K562 (cell line): ENCODE data around the gene ENDOV. TPM values are rescaled to one million over a fixed set of nuclear protein-coding genes. Genes with fewer than 3 reads are reported as not detected.
"Not testable (repeated sequence)": the region's sequence is repeated elsewhere in the genome, so short reads cannot be mapped to it uniquely, and the experiment has no call there.

Source experiments
- ATAC-seq: fragments of 200-7000 bp; cut with Tn5 transposase; 3 replicates; pipeline ENCODE4 v1.9.1; 2020; ENCODE audit warnings: moderate library complexity
- BruUV-seq: library from RNA; stranded (reverse); fragments of 400-500 nt; replicated peaks from 2 replicates; lab custom pipeline; 2021; lab: Mats Ljungman, UMichigan
- CTCF ChIA-PET: fragments of 300-600 bp; formaldehyde crosslinking; extraction: SDS; loops from one replicate; lab custom pipeline; 2021; ENCODE audit warnings: low intra/inter-chr PET ratio; lab: Yijun Ruan, JAX
- POLR2A ChIA-PET: fragments of 300-600, 350-650 bp; sonication (Branson Sonifier 250); formaldehyde crosslinking; extraction: SDS; loops from one replicate; lab custom pipeline; 2021; ENCODE audit warnings: antibody characterized with exemption, inconsistent platforms; lab: Yijun Ruan, JAX
- DNase-seq, 4 experiments: peaks; one replicate each; pipeline versions ENCODE4 v3.0.0 to v3.0.0-alpha.2; 2011 to 2018; ENCODE audit warnings: low spot score in 3 of 4, mixed read lengths in 3 of 4; ENCODE audit errors: extremely low read depth in 1 of 4
- FAIRE-seq: peaks from 2 replicates; lab custom pipeline; 2011; peaks lifted over from hg19 to GRCh38; lab: Jason Lieb, UNC
- H2AFZ ChIP-seq: 2 replicates; pipeline ENCODE4 v1.6.0; 2011; ENCODE audit warnings: low read depth, low read length, control low read depth, inconsistent platforms
- H3K27ac ChIP-seq: fragments of 200-600 bp; 3 replicates; pipeline ENCODE4 v1.8.0; 2011; ENCODE audit warnings: low read depth, mild to moderate bottlenecking, control low read depth, inconsistent platforms, low read length, moderate library complexity, mixed read lengths; ENCODE audit errors: extremely low read depth
- H3K27me3 ChIP-seq, 2 experiments: fragments of 300-600 bp in 1 of 2; 2 replicates in 1 of 2; 3 replicates in 1 of 2; pipeline versions ENCODE4 v1.6.0 to v1.8.0; 2011; ENCODE audit warnings: inconsistent platforms in 2 of 2, low read length in 2 of 2, mild to moderate bottlenecking in 1 of 2, mixed read lengths in 1 of 2, moderate library complexity in 1 of 2; ENCODE audit not compliant: control insufficient read depth in 2 of 2, insufficient read depth in 2 of 2
- H3K36me3 ChIP-seq: fragments of 300-600 bp; 3 replicates; pipeline ENCODE4 v1.8.0; 2011; ENCODE audit warnings: mild to moderate bottlenecking, low read length, inconsistent platforms; ENCODE audit not compliant: control insufficient read depth, insufficient read depth
- H3K4me1 ChIP-seq, 2 experiments: fragments of 200-600 bp in 1 of 2; replicated peaks in 1 of 2; 2 replicates in 1 of 2; 3 replicates in 1 of 2; pipeline versions ENCODE4 v1.5.1 to v1.8.0; 2011; ENCODE audit warnings: inconsistent platforms in 2 of 2, low read length in 2 of 2, mild to moderate bottlenecking in 1 of 2, mixed read lengths in 1 of 2, moderate library complexity in 1 of 2; ENCODE audit not compliant: control insufficient read depth in 2 of 2, insufficient read depth in 2 of 2
- H3K4me2 ChIP-seq: 2 replicates; pipeline ENCODE4 v1.6.1; 2011; ENCODE audit warnings: low read length, control low read depth, inconsistent platforms, mixed read lengths; ENCODE audit not compliant: insufficient read depth
- H3K4me3 ChIP-seq: fragments of 200-600 bp; sonication (generic), shearing (Covaris generic); 2 replicates; pipeline ENCODE4 v1.5.1; 2016; ENCODE audit warnings: control low read depth, inconsistent platforms
- H3K79me2 ChIP-seq: fragments of 200-600 bp; 3 replicates; pipeline ENCODE4 v1.8.0; 2011; ENCODE audit warnings: low read length, inconsistent platforms; ENCODE audit not compliant: control insufficient read depth, insufficient read depth
- H3K9ac ChIP-seq, 2 experiments: 2 replicates each; pipeline versions ENCODE4 v1.6.0 to v1.6.1; 2011; ENCODE audit warnings: low read depth in 2 of 2, low read length in 2 of 2, control low read depth in 1 of 2, inconsistent platforms in 1 of 2, mild to moderate bottlenecking in 1 of 2, mixed read lengths in 1 of 2; ENCODE audit not compliant: insufficient read depth in 1 of 2
- H3K9me1 ChIP-seq: one replicate; pipeline ENCODE4 v1.6.0; 2011; ENCODE audit warnings: inconsistent platforms, mild to moderate bottlenecking, low read length, moderate library complexity; ENCODE audit not compliant: control insufficient read depth, insufficient read depth
- H3K9me3 ChIP-seq: replicated peaks from 2 replicates; pipeline ENCODE4 v1.5.1; 2011; ENCODE audit warnings: low read depth, low read length, inconsistent platforms; ENCODE audit not compliant: control insufficient read depth, insufficient read depth
- H4K20me1 ChIP-seq: replicated peaks from 2 replicates; pipeline ENCODE4 v1.6.1; 2011; ENCODE audit warnings: low read length, inconsistent platforms, mixed read lengths; ENCODE audit not compliant: control insufficient read depth, insufficient read depth
- TRIM25 ChIP-seq: fragments of 450-650 bp; IDR thresholded peaks from 2 replicates; pipeline ENCODE4 v1.7.0; 2016; ENCODE audit warnings: borderline replicate concordance
- ZNF407 ChIP-seq: fragments of 450-650 bp; IDR thresholded peaks from 2 replicates; pipeline ENCODE4 v1.6.1; 2016; ENCODE audit warnings: low read depth
- WGBS: fragments of 100-300 bp; shearing (Covaris generic); methylation state at CpG from one replicate; pipeline ENCODE4 v1.1.6; 2016; ENCODE audit warnings: low coverage, mixed read lengths; ENCODE audit not compliant: insufficient coverage; ENCODE audit errors: missing lambda C conversion rate; 5-methylcytosine and 5-hydroxymethylcytosine counted together
- in situ Hi-C: fragments of 300-500 bp; cut with MboI; formaldehyde crosslinking; loops from 4 replicates; pipeline ENCODE4 v1.15.0; 2018; ENCODE audit warnings: inconsistent platforms, mixed read lengths
- intact Hi-C: fragments of 100-400 bp; cut with micrococcal nuclease; formaldehyde crosslinking; loops from 2 replicates; pipeline ENCODE4 v1.14.2; 2022
- polyA plus RNA-seq, 8 experiments: library from polyadenylated mRNA; depleted of rRNA in 4 of 8; stranded (reverse) in 5 of 8; unstranded in 3 of 8; fragments of >200 nt; fragmentation: Nextera tagmentation in 2 of 8; fragmentation: Illumina TruSeq in 1 of 8; extraction: Ambion mirVana in 2 of 8; extraction: Trizol in 1 of 8; gene quantifications; 2 replicates each; pipeline versions ENCODE4 v1.2.1 to v1.2.3, GENCODE V29; 2011 to 2014; ENCODE audit warnings: inconsistent platforms in 1 of 8, missing spikeins in 1 of 8
- total RNA-seq, 7 experiments: library from RNA; depleted of rRNA in 6 of 7; stranded (reverse); fragments of >200 nt in 6 of 7; fragmentation: Illumina TruSeq in 2 of 7; extraction: Trizol in 2 of 7; gene quantifications; 2 replicates each; pipeline versions ENCODE4 v1.2.1 to v1.2.3, GENCODE V29; 2011 to 2021; ENCODE audit warnings: low replicate concordance in 1 of 7

The ENDOV gene
- total and polyA plus RNA-seq, 9 of the 15 experiments (the other 6 are each of a cell fraction or from before 2014, with no cell fraction given), result 1.2 to 8.2 (median 3.7) TPM

GRCh38 chr17:80406146-80406545, 8.8 kb upstream of the ENDOV start (continued):
- TF ChIP-seq ZNF407 (no peak), TRIM25 (no peak)

GRCh38 chr17:80407917-80408316, 7.0 kb upstream of the ENDOV start:
- H2AFZ ChIP-seq, in situ Hi-C loops, BruUV-seq, H3K9me1 ChIP-seq, H3K4me3 ChIP-seq, H3K4me2 ChIP-seq, H3K9me3 ChIP-seq, CTCF ChIA-PET, H4K20me1 ChIP-seq, H3K9ac ChIP-seq, POLR2A ChIA-PET, DNase-seq, ATAC-seq, H3K79me2 ChIP-seq, H3K36me3 ChIP-seq, intact Hi-C loops, H3K27ac ChIP-seq, FAIRE-seq, H3K4me1 ChIP-seq: not testable (repeated sequence)
- H3K27me3 ChIP-seq, result peaks cover 23 to 30% of the 10 kb centered on the region in 2 experiments; a peak in 4 of 5 replicates
- WGBS, result 10% methylated on average over 5 of the region's 5 CpGs
